ENCODE measurements around the gene IRAK2.
"Not testable (repeated sequence)": the region's sequence is repeated elsewhere in the genome, so short reads cannot be mapped to it uniquely, and the experiment has no call there.

Gene IRAK2, protein sequence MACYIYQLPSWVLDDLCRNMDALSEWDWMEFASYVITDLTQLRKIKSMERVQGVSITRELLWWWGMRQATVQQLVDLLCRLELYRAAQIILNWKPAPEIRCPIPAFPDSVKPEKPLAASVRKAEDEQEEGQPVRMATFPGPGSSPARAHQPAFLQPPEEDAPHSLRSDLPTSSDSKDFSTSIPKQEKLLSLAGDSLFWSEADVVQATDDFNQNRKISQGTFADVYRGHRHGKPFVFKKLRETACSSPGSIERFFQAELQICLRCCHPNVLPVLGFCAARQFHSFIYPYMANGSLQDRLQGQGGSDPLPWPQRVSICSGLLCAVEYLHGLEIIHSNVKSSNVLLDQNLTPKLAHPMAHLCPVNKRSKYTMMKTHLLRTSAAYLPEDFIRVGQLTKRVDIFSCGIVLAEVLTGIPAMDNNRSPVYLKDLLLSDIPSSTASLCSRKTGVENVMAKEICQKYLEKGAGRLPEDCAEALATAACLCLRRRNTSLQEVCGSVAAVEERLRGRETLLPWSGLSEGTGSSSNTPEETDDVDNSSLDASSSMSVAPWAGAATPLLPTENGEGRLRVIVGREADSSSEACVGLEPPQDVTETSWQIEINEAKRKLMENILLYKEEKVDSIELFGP

DNA sequence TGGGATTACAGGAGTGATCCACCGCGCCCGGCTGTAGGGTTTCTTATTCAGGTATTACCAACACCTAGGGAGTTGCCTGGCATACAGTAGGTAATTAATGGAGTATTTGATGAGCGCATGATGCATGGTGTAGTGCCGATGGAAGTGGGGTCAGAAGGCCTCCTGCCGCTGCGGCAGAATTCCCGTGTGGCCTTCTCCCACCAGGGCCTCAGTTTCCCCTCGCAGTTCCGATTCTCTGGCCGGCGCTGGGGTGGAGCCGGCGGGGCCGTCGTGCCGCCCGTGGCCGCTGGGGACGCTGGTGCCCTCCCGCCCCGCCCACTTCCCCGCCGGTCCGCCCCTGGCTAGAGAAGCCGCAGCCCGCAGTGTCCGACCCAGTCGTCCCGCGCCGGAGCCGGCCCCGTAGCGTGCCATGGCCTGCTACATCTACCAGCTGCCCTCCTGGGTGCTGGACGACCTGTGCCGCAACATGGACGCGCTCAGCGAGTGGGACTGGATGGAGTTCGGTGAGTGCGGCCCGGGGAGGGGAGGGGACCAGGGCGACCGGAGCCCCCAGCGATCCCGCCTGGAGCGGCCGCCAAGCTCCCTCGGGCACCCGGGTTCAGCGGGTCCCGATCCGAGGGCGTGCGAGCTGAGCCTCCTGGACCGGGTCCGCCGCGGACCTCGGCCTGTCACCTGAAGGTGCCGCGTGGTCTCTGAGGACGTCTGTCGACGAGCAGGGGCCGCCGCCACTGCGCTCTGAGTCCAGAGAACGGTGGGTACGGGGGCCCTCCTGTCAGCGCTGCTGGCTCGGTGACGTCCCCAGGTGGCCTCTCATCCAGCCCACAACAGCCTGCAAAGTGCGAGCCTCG, at the start of gene IRAK2:
Gene IRAK2, plus strand, starts transcription at position 374 of the 848 bp plus-strand sequence. Its CDS starts 36 bp downstream, at position 410.
- peak in 2 of 3 donors; percentile 16 to 51 for DNase-seq (ENCODE audit: low read depth in 3 of 3, low spot score in 1 of 3)

DNA sequence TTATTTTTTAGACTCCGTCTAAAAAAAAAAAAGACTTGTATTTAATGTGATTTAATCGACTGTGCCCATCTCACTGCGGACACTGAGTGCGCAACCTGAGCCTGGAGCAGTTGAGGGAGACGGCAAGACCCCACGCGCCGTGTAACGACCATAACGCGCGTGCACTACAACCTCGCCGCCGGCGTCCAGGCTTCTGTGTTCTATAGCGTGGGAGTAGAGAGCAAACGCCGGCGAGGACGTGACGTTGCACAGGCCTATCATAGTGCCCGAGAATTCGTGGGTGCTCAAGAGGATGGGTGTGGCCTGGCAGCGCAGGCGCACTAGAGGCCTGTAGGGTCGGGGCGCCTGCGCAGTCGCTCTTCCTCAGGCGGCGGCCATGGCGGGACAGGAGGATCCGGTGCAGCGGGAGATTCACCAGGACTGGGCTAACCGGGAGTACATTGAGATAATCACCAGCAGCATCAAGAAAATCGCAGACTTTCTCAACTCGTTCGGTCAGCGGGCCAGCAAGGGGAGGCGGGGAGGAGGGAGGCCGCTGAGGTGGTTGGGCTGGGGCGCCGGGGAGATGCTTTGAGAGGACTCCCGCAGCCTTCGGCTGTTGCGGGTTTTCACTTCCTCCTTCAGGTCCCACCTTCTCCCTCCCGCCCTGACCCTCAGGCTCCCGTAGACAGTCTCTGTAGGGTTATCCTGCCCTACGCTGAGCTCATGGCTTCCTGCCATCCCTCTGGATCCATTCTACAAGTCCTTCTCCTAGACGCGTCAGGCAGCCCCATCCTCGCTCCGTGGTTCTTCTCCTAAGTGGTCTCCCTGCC, 49.2 kb upstream of the IRAK2 start, which contains the start of gene BRK1:
Gene BRK1, plus strand, starts transcription at position 350 of the 812 bp plus-strand sequence. Its CDS starts 27 bp downstream, at position 377.
- peak; percentile 80 to 87 (median 83) for DNase-seq (ENCODE audit: low read depth in 3 of 3, low spot score in 1 of 3)

DNA sequence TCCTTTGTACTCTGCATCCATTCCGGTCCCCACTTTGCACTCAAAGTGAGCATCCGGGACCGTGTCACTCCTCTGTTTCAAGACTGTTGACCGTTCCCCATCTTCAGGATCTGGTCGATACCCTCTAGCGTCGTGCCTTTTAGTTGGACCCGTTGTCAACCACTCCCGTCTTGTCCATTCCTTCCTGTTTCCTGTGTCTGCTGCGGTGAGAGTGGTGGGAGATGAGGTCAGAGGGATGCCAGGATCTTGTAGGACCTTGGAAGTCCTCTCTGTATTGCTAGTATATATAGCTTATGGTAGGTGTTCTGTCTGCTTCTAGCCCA, 48.6 kb upstream of the IRAK2 start:
- DNase-seq (ENCODE audit: low read depth in 3 of 3, low spot score in 1 of 3), result no peak

DNA sequence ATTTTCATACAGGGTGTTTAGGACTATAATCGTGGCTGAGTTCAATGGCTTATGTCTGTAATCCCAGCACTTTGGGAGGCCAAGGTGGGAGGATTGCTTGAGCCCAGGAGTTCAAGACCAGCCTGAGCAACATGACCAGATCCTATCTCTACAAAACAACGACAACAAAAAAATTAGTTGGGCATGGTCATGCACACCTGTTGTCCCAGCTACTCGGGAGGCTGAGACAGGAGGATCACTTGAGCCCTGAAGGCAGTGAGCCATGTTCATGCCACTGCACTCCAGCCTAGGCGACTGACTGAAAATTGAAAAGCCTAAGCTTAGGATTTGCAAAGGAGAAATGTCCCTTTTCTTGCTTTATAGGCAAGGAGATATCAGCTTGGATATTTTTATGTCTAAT, 47.8 kb upstream of the IRAK2 start:
- no peak for DNase-seq (ENCODE audit: low read depth in 3 of 3, low spot score in 1 of 3)

DNA sequence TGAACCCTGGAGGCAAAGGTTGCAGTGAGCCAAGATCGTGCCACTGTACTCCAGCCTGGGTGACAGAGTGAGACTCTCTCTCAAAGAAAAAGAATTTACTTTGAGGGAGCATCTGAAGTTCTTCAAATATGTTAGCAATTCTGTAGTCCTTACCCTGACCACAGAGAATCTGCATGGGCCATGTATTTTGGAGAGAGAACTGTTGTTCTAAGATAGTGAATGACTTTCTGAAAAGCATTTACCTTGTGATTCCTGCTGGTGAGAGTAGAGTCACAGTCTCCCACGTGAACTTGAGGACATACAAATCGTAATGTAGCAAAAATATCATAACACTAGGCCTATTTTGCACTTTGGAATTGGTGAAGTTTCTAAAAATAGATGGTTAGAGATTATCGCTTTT, 45.3 kb upstream of the IRAK2 start:
- DNase-seq (ENCODE audit: low read depth in 3 of 3, low spot score in 1 of 3), result no peak

DNA sequence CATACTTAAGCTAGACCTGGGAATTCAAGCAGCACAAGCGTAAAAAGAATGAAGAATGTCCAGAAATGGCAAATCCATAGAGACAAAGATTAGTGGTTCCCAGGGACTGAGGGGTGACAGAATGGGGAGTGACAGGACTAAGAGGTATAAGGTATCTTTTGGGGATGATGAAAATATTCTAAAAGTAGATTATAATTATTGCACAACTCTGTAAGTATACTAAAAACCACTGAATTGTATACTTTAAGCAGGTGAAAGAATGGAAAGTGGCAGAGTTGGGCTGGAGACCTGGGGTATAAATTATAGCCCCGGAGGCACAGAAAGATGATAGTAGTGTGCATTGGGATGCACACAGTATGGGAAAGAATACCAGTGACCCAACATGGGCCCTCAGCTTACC, 43.7 kb upstream of the IRAK2 start:
- DNase-seq (ENCODE audit: low read depth in 3 of 3, low spot score in 1 of 3), result no peak

DNA sequence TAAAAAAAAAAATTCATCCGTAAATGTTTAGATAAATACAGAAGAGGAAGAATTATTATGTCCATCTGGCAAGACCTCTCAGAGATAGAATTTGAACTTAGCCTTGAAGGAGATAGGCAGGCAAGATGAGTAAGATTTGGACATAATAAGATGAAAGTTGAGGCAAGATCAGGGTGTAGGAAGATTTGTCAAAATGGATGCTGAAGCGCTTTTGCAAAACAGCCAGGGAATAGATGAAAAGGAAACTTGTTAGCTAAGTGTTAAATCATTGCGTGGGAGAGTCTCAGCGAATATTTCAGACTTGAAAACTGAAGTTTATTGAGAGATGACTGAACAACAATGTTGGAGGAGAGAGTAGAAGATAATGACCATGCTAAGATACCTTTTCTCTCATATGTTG, 42.0 kb upstream of the IRAK2 start:
- DNase-seq (ENCODE audit: low read depth in 3 of 3, low spot score in 1 of 3), result no peak

DNA sequence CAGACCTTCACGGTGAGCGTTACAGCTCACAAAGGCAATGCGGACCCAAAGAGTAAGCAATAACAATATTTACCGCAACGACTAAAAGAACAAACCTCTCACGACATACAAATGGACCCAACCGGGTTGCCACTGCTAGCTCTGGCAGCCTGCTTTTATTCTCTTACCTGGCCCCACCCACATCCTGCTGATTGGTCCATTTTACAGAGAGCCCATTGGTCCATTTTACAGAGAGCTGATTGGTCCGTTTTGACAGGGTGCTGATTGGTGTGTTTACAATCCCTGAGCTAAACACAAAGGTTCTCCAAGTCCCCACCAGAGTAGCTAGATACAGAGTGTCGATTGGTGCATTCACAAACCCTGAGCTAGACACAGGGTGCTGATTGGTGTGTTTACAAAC, 28.8 kb upstream of the IRAK2 start:
- not testable (repeated sequence) for DNase-seq (ENCODE audit: low read depth in 3 of 3, low spot score in 1 of 3)

DNA sequence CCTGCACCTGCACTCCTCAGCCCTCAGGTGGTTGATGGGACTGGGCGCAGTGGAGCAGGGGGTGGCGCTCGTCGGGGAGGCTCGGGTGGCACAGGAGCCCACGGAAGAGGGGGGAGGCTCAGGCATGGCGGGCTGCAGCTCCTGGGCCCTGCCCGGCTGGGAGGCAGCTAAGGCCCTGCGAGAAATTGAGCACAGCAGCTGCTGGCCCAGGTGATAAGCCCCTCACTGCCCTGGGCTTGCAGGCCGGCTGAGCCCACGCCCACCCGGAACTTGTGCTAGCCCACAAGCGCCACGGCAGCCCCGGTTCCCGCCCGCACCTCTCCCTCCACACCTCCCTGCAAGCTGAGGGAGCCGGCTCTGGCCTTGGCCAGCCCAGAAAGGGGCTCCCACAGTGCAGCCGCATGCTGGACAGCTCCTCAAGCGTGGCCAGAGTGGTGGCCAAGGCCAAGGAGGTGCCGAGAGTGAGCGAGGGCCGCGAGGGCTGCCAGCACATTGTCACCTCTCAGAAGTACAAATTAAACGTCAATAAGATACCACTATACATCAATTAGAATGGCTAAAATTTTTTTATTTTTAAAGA, 28.2 kb upstream of the IRAK2 start:
- no peak for DNase-seq (ENCODE audit: low read depth in 3 of 3, low spot score in 1 of 3)

DNA sequence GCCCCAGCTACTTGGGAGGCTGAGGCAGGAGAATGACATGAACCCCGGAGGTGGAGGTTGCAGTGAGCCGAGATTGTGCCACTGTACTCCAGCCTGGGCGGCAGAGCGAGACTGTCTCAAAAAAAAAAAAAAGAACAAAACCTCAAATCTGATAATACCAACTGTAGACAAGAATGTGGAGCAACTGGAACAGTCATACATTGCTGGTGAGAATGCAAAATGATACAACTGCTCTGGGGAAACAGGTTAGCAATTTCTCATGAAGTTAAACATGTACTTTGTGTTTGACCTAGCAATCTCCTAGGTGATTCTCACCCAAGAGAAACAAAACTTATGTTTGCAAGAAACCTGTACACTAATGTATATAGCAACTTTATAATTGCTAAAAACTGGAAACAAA, 27.5 kb upstream of the IRAK2 start:
- DNase-seq (ENCODE audit: low read depth in 3 of 3, low spot score in 1 of 3), result no peak

DNA sequence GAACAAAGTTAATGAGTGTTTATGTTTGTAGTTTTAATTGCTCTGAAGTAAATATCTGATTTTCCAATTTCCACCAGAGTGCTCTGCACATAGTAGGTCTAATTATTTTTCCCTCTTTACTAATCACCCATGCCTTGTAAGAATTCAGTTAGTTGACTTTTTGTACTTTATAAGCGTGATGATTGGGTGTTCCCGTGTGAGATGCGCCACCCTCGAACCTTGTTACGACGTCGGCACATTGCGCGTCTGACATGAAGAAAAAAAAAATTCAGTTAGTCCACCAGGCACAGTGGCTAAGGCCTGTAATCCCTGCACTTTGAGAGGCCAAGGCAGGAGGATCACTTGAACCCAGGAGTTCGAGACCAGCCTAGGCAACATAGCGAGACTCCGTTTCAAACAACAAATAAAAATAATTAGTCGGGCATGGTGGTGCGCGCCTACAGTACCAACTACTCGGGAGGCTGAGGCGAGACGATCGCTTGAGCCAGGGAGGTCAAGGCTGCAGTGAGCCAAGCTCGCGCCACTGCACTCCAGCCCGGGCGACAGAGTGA, 23.6 kb upstream of the IRAK2 start:
- no peak for DNase-seq (ENCODE audit: low read depth in 3 of 3, low spot score in 1 of 3)

DNA sequence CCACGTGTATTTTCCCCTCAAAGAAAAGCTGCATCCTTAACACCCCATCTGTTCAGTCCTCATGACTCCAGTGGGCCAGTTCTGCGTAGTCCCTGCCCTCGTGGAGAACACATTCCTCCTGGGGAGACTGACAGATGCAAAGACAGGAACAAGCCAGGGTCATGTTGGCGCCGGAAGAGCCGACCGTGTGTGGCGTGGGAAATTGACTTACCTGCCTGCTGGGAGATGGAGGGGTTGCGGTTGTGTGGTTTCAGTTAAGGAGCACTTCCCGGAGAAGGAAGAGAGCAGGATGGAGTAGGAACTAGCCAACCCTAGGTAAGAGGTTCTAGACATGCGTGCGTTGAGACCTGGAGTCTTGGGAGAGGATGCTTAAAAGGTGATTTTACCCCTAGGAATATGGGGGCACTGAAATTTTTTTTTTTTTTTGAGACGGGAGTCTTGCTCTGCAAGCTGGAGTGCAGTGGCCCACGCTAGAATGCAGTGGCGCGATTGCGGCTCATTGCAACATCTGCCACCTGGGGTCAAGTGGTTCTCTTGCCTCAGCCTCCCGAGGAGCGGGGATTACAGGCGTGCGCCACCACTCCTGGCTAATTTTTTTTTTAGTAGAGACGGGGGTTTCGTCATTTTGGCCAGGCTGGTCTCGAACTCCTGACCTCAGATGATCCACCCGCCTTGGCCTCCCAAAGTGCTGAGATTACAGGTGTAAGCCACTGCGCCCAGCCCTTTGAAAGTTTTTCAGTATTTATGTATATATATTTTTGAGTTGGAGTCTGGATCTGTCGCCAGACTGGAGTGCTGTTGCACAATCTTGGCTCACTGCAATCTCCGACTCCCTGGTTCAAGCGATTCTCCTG, 21.8 kb upstream of the IRAK2 start:
- no peak for DNase-seq (ENCODE audit: low read depth in 3 of 3, low spot score in 1 of 3)

DNA sequence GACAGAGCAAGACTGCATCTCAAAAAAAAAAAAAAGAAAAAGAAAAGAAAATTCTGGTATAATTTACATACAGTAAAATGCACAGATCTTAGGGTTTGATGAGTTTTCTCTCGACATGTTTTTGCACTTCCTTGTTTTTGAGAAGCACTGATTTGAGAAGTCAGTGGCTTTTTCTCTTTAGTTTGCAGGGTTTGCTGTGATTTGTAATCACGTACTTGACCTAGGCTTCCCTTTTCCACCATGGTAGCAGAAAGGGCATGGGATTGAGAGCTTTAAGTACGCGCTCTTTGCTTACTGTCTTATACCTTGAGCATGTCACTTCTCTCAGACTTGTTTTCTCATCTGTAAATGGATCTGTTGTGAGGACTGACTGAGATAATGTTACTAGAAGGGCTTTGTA, 19.0 kb upstream of the IRAK2 start:
- DNase-seq (ENCODE audit: low read depth in 3 of 3, low spot score in 1 of 3), result no peak

DNA sequence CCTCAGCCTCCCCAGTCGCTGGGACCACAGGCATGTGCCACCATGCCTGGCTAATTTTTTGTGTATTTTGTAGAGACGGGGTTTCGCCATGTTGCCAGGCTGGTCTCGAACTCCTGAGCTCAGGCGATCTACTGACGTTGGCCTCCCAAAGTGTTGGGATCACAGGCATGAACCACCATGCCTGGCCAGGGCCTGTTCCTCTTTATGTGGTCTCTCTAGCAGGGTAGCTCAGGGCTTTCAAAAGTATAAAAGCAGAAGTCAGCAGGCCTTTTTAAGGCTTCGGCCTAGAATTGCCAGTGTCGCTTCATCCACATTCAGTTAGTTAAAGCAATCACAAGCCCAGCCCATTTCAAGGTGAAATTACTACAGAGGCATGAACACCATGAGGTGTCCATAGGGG, 15.5 kb upstream of the IRAK2 start:
- no peak for DNase-seq (ENCODE audit: low read depth in 3 of 3, low spot score in 1 of 3)

DNA sequence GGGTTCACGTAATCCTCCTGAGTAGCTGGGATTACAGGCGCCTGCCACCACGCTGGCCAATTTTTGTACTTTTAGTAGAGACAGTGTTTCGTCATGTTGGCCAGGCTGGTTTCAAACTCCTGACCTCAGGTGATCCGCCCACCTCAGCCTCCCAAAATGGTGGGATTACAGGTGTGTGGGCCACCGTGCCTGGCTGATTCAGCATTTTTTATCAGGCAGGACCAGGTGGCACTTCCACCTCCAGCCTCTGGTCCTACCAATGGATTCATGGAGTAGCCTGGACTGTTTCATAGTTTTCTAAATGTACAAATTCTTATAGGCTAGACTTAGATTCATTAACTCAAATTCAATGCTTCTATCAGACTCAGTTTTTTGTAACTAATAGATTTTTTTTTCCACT, 13.7 kb upstream of the IRAK2 start:
- DNase-seq (ENCODE audit: low read depth in 3 of 3, low spot score in 1 of 3), result no peak

DNA sequence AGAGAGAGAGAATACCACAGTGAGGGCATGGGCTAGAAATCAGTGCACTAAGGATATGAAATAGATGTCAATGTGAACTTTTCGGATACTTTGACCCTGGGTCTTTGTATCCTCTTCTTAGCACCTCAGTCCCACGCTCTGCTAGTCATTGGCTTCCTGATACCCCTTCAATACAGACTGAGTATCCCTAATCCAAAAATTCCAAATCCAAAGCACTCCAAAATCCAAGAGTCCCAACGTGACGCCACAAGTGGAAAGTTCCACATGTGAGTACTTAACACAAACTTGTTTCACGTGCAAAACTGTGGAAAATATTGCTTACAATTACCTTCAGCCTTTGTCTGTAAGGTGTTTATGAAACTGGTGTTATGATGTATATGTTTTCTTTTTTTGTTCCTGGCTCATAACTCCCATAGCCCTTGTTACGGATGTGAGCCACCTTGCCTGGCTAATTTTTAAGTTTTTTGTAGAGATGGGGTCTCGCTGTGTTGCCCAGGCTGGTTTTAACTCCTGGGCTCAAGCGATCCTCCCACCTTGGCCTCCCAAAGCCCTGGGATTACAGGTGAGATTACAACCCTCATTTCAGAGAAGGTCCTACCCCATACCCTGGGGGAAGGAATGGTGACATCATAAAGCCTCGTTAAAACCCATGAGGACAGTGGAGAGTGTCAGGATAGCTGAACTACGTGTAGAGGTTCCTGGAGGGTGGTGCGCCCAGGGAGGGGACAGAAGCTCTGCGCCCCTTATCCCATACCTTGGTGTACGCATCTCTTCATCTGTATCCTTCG, 10.2 kb upstream of the IRAK2 start:
- no peak for DNase-seq (ENCODE audit: low read depth in 3 of 3, low spot score in 1 of 3)

DNA sequence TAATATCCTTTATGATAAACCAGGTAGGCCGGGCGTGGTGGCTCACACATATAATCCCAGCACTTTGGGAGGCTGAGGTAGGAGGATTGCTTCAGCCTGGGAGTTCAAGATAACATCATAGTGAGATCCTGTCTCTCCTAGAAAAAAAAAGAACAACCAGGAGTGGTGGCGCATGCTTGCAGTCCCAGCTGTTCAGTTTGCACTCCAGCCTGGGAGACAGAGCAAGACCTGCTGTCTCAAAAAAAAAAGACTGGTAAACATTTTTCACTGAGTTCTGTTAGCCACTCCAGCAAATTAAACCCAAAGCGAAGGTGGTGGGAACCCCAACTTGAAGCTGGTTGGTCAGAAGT, 9.6 kb upstream of the IRAK2 start:
- DNase-seq (ENCODE audit: low read depth in 3 of 3, low spot score in 1 of 3), result no peak

DNA sequence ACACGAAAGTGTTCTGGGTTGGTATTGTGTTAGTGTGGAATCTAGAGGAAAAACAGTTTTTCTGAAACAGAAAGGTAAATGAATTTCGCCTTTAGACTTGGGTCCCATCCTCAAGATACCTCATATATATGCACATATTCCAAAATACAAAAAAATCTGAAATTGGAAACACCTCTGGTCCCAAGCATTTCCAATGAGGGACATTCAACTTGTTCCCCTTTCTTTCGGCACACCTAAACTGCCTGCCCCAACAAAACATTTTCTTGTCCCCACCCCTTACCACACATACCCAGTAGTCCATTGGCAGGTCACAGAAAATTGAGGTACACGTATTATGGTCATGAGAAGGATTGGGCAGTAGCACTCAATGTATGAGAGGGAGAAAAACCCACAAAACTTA, 9.1 kb upstream of the IRAK2 start:
- DNase-seq (ENCODE audit: low read depth in 3 of 3, low spot score in 1 of 3), result no peak

DNA sequence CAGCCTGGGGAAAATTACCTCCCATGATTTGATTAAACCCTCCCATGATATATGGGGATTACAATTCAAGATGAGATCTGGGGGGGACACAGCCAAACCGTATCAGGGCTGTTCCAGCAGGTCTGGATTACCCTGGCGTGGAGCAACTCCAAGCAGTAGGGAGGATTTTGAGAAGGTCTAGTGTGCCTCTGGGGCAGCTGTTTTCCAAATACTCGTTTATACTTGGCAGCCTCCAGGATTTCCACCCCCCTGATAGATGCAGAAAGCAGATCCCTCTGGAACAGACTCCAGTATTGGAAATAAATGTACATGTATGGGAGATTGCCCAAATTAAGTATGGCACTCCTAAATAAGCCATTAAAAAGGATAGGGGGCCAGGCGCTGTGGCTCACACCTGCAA, 7.7 kb upstream of the IRAK2 start:
- DNase-seq (ENCODE audit: low read depth in 3 of 3, low spot score in 1 of 3), result no peak
